Measurements from ENCODE around the gene ADARB2.

ADARB2 gene

GRCh38 chr10:1171586-1171985 lies 565.7 kb downstream of the ADARB2 start (continued):
- TF ChIP-seq, protein P1, sequence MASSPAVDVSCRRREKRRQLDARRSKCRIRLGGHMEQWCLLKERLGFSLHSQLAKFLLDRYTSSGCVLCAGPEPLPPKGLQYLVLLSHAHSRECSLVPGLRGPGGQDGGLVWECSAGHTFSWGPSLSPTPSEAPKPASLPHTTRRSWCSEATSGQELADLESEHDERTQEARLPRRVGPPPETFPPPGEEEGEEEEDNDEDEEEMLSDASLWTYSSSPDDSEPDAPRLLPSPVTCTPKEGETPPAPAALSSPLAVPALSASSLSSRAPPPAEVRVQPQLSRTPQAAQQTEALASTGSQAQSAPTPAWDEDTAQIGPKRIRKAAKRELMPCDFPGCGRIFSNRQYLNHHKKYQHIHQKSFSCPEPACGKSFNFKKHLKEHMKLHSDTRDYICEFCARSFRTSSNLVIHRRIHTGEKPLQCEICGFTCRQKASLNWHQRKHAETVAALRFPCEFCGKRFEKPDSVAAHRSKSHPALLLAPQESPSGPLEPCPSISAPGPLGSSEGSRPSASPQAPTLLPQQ (tag by site-specific recombination; IDR thresholded peaks at IDR 0.05), result no peak
- TF ChIP-seq ZBTB1 (tag by site-specific recombination; IDR thresholded peaks at IDR 0.05), result no peak
- TF ChIP-seq, protein P2, sequence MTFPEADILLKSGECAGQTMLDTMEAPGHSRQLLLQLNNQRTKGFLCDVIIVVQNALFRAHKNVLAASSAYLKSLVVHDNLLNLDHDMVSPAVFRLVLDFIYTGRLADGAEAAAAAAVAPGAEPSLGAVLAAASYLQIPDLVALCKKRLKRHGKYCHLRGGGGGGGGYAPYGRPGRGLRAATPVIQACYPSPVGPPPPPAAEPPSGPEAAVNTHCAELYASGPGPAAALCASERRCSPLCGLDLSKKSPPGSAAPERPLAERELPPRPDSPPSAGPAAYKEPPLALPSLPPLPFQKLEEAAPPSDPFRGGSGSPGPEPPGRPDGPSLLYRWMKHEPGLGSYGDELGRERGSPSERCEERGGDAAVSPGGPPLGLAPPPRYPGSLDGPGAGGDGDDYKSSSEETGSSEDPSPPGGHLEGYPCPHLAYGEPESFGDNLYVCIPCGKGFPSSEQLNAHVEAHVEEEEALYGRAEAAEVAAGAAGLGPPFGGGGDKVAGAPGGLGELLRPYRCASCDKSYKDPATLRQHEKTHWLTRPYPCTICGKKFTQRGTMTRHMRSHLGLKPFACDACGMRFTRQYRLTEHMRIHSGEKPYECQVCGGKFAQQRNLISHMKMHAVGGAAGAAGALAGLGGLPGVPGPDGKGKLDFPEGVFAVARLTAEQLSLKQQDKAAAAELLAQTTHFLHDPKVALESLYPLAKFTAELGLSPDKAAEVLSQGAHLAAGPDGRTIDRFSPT (tag by site-specific recombination; IDR thresholded peaks at IDR 0.05), result no peak

- H3K36me3 ChIP-seq (ENCODE audit: control insufficient read depth in 2 of 2, insufficient read depth in 1 of 2, low read length in 2 of 2), result no peaks in the 10 kb centered on the region
- H3K4me3 ChIP-seq (ENCODE audit: low read depth, low read length), result no peak overlapping the region
- H3K27ac ChIP-seq (ENCODE audit: extremely low read depth, low read depth, low read length), result no peak overlapping the region
- POLR2A ChIA-PET, result no interaction called here
- CTCF ChIA-PET, result no interaction called here
- no peaks in the 10 kb centered on the region for H3K9me3 ChIP-seq (ENCODE audit: control insufficient read depth, insufficient read depth, low read depth, low read length)
- H3K4me1 ChIP-seq (ENCODE audit: control insufficient read depth, insufficient read depth, low read length), result no peaks in the 10 kb centered on the region
- TF ChIP-seq, protein P3, sequence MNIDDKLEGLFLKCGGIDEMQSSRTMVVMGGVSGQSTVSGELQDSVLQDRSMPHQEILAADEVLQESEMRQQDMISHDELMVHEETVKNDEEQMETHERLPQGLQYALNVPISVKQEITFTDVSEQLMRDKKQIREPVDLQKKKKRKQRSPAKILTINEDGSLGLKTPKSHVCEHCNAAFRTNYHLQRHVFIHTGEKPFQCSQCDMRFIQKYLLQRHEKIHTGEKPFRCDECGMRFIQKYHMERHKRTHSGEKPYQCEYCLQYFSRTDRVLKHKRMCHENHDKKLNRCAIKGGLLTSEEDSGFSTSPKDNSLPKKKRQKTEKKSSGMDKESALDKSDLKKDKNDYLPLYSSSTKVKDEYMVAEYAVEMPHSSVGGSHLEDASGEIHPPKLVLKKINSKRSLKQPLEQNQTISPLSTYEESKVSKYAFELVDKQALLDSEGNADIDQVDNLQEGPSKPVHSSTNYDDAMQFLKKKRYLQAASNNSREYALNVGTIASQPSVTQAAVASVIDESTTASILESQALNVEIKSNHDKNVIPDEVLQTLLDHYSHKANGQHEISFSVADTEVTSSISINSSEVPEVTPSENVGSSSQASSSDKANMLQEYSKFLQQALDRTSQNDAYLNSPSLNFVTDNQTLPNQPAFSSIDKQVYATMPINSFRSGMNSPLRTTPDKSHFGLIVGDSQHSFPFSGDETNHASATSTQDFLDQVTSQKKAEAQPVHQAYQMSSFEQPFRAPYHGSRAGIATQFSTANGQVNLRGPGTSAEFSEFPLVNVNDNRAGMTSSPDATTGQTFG (tag by site-specific recombination; IDR thresholded peaks at IDR 0.05; ENCODE audit: borderline replicate concordance), result no peak
- TF ChIP-seq, protein P4, sequence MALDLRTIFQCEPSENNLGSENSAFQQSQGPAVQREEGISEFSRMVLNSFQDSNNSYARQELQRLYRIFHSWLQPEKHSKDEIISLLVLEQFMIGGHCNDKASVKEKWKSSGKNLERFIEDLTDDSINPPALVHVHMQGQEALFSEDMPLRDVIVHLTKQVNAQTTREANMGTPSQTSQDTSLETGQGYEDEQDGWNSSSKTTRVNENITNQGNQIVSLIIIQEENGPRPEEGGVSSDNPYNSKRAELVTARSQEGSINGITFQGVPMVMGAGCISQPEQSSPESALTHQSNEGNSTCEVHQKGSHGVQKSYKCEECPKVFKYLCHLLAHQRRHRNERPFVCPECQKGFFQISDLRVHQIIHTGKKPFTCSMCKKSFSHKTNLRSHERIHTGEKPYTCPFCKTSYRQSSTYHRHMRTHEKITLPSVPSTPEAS (tag by site-specific recombination; IDR thresholded peaks at IDR 0.05), result peak; percentile 87
Measured at GRCh38 chr10:1171182-1171581, 566.1 kb downstream of the ADARB2 start.

DNA sequence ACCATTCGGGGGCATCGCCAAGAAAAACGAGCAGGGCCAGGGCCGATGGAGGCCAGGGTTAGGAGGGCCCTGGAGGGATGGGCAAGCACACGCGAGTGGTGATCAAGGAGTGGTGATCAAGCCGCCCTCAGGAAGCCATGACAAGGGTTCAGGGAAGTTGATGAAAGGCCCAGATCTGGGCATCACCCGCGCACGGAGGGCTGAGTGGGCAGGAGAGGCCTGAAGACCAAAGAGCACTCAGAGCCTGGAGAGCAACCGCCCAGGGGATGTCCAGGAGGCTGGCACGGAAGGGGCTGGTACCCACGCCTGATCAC lies 566.5 kb downstream of the ADARB2 start:
- Histone ChIP-seq H3K36me3 (ENCODE audit: control insufficient read depth in 2 of 2, insufficient read depth in 1 of 2, low read length in 2 of 2) (no peaks in the 10 kb centered on the region), H3K4me1 (ENCODE audit: control insufficient read depth, insufficient read depth, low read length) (no peaks in the 10 kb centered on the region), H3K27ac (ENCODE audit: extremely low read depth, low read depth, low read length) (no peak overlapping the region), H3K4me3 (ENCODE audit: low read depth, low read length) (no peak overlapping the region), H3K9me3 (ENCODE audit: control insufficient read depth, insufficient read depth, low read depth, low read length) (no peaks in the 10 kb centered on the region)
- ChIA-PET CTCF (no interaction called here), POLR2A (no interaction called here)
- TF ChIP-seq ZIC2 (tag by site-specific recombination; IDR thresholded peaks at IDR 0.05) (no peak), GLI2 (tag by site-specific recombination; IDR thresholded peaks at IDR 0.05; ENCODE audit: borderline replicate concordance, low read depth) (no peak)

GRCh38 chr10:1169981-1170866 lies 567.1 kb downstream of the ADARB2 start:
- TF ChIP-seq ZNF658 (tag by site-specific recombination; IDR thresholded peaks at IDR 0.05) (no peak), ZNF37A (tag by site-specific recombination; IDR thresholded peaks at IDR 0.05) (no peak)
- no peaks in the 10 kb centered on the region for H3K9me3 ChIP-seq (ENCODE audit: control insufficient read depth, insufficient read depth, low read depth, low read length)
- H3K27ac ChIP-seq (ENCODE audit: extremely low read depth, low read depth, low read length), result no peak overlapping the region
- H3K4me3 ChIP-seq (ENCODE audit: low read depth, low read length), result no peak overlapping the region
- CTCF ChIA-PET, result no interaction called here
- no peaks in the 10 kb centered on the region for H3K36me3 ChIP-seq (ENCODE audit: control insufficient read depth in 2 of 2, insufficient read depth in 1 of 2, low read length in 2 of 2)
- H3K4me1 ChIP-seq (ENCODE audit: control insufficient read depth, insufficient read depth, low read length), result no peaks in the 10 kb centered on the region
- POLR2A ChIA-PET, result no interaction called here
